T-cell (primary cell): Measurements from ENCODE around the gene DHX35. TPM values are rescaled to one million over a fixed set of nuclear protein-coding genes. Genes with fewer than 3 reads are reported as not detected.

Experiments
- ATAC-seq, 4 experiments: fragments of 200-7000 bp in 3 of 4; fragments of 150-1000 bp in 1 of 4; cut with Tn5 transposase; replicated peaks in 1 of 4; 1 replicate in 3 of 4; 2 replicates in 1 of 4; pipeline ENCODE4 v1.10.0; 2021; ENCODE audit warnings: moderate library complexity in 3 of 4, mild to moderate bottlenecking in 2 of 4, moderate number of reproducible peaks in 1 of 4
- CTCF ChIA-PET, 2 donors: fragments of 300-600 bp; sonication (Branson Sonifier 250); formaldehyde crosslinking; loops; one replicate each; lab custom pipeline; 2022; ENCODE audit warnings: antibody characterized with exemption in 2 of 2; lab: Charles Lee
- POLR2A ChIA-PET, 2 donors: fragments of 300-600 bp; sonication (Branson Sonifier 250); formaldehyde crosslinking; loops; one replicate each; lab custom pipeline; 2022; ENCODE audit warnings: antibody characterized with exemption in 2 of 2; lab: Charles Lee
- DNase-seq, 35 experiments: peaks; one replicate each; pipeline versions ENCODE4 v3.0.0 to v3.0.0-alpha.2; 2013 to 2023
- H3K27ac ChIP-seq: one replicate; pipeline ENCODE4 v1.5.1; 2013; ENCODE audit warnings: low read length
- H3K27me3 ChIP-seq, 2 experiments: replicated peaks in 1 of 2; 1 replicate in 1 of 2; 2 replicates in 1 of 2; pipeline versions ENCODE4 v1.6.1 to v1.7.0; 2013; ENCODE audit warnings: low read length in 1 of 2, mixed read lengths in 1 of 2; ENCODE audit not compliant: control insufficient read depth in 2 of 2, insufficient read depth in 2 of 2; ENCODE audit errors: extremely low read depth in 1 of 2
- H3K36me3 ChIP-seq, 2 donors: 1 replicate in 1 of 2; 2 replicates in 1 of 2; pipeline versions ENCODE4 v1.6.1 to v1.7.0; 2013; ENCODE audit warnings: low read length in 1 of 2; ENCODE audit not compliant: control insufficient read depth in 2 of 2, insufficient read depth in 1 of 2; ENCODE audit errors: extremely low read depth in 1 of 2
- H3K4me1 ChIP-seq, 2 experiments: 1 replicate in 1 of 2; 2 replicates in 1 of 2; pipeline versions ENCODE4 v1.6.1 to v1.7.0; 2013; ENCODE audit warnings: low read length in 2 of 2, mixed read lengths in 1 of 2; ENCODE audit not compliant: insufficient read depth in 2 of 2, control insufficient read depth in 1 of 2; ENCODE audit errors: extremely low read depth in 1 of 2
- H3K4me3 ChIP-seq, 2 donors: 1 replicate in 1 of 2; 2 replicates in 1 of 2; pipeline versions ENCODE4 v1.5.1 to v1.7.0; 2013; ENCODE audit warnings: mild to moderate bottlenecking in 2 of 2, low read length in 1 of 2, moderate library complexity in 1 of 2; ENCODE audit not compliant: control insufficient read depth in 1 of 2; ENCODE audit errors: extremely low read depth in 1 of 2
- H3K9me3 ChIP-seq: 2 replicates; pipeline ENCODE4 v1.7.0; 2013
- H3K27ac Mint-ChIP-seq, 2 donors: one replicate each; pipeline ENCODE4 v1.8.0; 2020 to 2021; ENCODE audit warnings: mild to moderate bottlenecking in 2 of 2, mixed read lengths in 2 of 2
- H3K27me3 Mint-ChIP-seq, 2 donors: one replicate each; pipeline ENCODE4 v1.8.0; 2021 to 2022; ENCODE audit warnings: mixed read lengths in 2 of 2
- H3K36me3 Mint-ChIP-seq: one replicate; pipeline ENCODE4 v1.8.0; 2021; ENCODE audit warnings: mixed read lengths
- H3K4me1 Mint-ChIP-seq, 3 donors: one replicate each; pipeline ENCODE4 v1.8.0; 2020 to 2022; ENCODE audit warnings: mixed read lengths in 3 of 3, mild to moderate bottlenecking in 1 of 3
- H3K4me3 Mint-ChIP-seq, 3 donors: one replicate each; pipeline ENCODE4 v1.8.0; 2020 to 2022; ENCODE audit warnings: mild to moderate bottlenecking in 3 of 3, mixed read lengths in 3 of 3, moderate library complexity in 3 of 3
- H3K9me3 Mint-ChIP-seq, 3 donors: one replicate each; pipeline ENCODE4 v1.8.0; 2020 to 2022; ENCODE audit warnings: mixed read lengths in 3 of 3
- WGBS: methylation state at CpG from one replicate; pipeline ENCODE4 v1.1.5; 2013; ENCODE audit warnings: missing lambda C conversion rate; ENCODE audit not compliant: insufficient coverage; 5-methylcytosine and 5-hydroxymethylcytosine counted together
- total RNA-seq, 35 experiments: library from RNA in 6 of 35; stranded (reverse) in 6 of 35; fragments of 120-200 nt in 1 of 35; gene quantifications; one replicate each; pipeline versions ENCODE4 v1.2.1 to v1.2.4 and lab custom pipeline; 2013 to 2026

The DHX35 gene
- total RNA-seq (10 to 100 TPM in 3 of 5 donors, 1 to 10 TPM in 2; 8.6 to 11.5 (median 11.2) TPM), total RNA-seq (lab: John Stamatoyannopoulos, UW) (12.0 to 31.8 (median 22.4) reads per million in 29 experiments)
- 13.1 TPM for total RNA-seq (2013)

GRCh38 chr20:38962044-38962927, at the start of gene DHX35:
DHX35 (plus strand) TSS chr20:38962344; CDS start chr20:38962368, 24 bp downstream.
- peaks cover 0 to 7% of the 10 kb centered on the region in 2 donors for H3K36me3 ChIP-seq
- ChIA-PET CTCF (interaction anchor here (0.5 to 2.9 kb wide), 10 partner anchors 33 to 1674 kb away, joined by 3 to 16 read pairs (median 3); partner anchors contain the start of genes ACTR5 (in 1 of the 2) and FAM83D (in 1 of the 2)), POLR2A (interaction anchor here (0.6 to 0.8 kb wide), 3 partner anchors 10 to 471 kb away, joined by 3 to 10 read pairs (median 3); no protein-coding TSS in a partner anchor)
- no peaks in the 10 kb centered on the region for H3K9me3 ChIP-seq
- peak within 1 kb of the TSS; percentile 74 to 99 for H3K4me3 ChIP-seq
- H3K4me1 ChIP-seq = peaks cover 12 to 15% of the 10 kb centered on the region in 2 experiments
- peak within 1 kb of the TSS; percentile 58 for H3K27ac ChIP-seq
- peaks cover 17% of the 10 kb centered on the region for H3K36me3 Mint-ChIP-seq
- H3K4me1 Mint-ChIP-seq = peaks cover 26 to 36% (median 33%) of the 10 kb centered on the region in 3 donors
- under 1% methylated on average over 70 of the region's 70 CpGs for WGBS
- ATAC-seq (peak; percentile 97 to 100 (median 99)), DNase-seq (peak; percentile 97 to 100 (median 99))
- no peaks in the 10 kb centered on the region for H3K27me3 Mint-ChIP-seq
- no peaks in the 10 kb centered on the region for H3K9me3 Mint-ChIP-seq
- H3K27ac Mint-ChIP-seq = peak within 1 kb of the TSS; percentile 95
- no peaks in the 10 kb centered on the region for H3K27me3 ChIP-seq
- H3K4me3 Mint-ChIP-seq = peak within 1 kb of the TSS; percentile 89 to 98 (median 92)

GRCh38 chr20:38915355-38915754, 46.8 kb upstream of the DHX35 start:
- Histone ChIP-seq H3K4me1 (no peaks in the 10 kb centered on the region), H3K27ac (no peak overlapping the region), H3K36me3 (peaks cover 7 to 66% of the 10 kb centered on the region in 2 donors), H3K27me3 (no peaks in the 10 kb centered on the region), H3K9me3 (no peaks in the 10 kb centered on the region), H3K4me3 (no peak overlapping the region)
- CTCF ChIA-PET = no interaction called here
- 92% methylated on average over 3 of the region's 7 CpGs for WGBS
- no peak for ATAC-seq
- no peaks in the 10 kb centered on the region for H3K27me3 Mint-ChIP-seq
- no peak overlapping the region for H3K27ac Mint-ChIP-seq
- POLR2A ChIA-PET = no interaction called here
- H3K4me1 Mint-ChIP-seq = no peaks in the 10 kb centered on the region
- H3K36me3 Mint-ChIP-seq = peaks cover 31% of the 10 kb centered on the region
- DNase-seq = no peak
- H3K4me3 Mint-ChIP-seq = no peak overlapping the region
- H3K9me3 Mint-ChIP-seq = no peaks in the 10 kb centered on the region

- H3K36me3 ChIP-seq = peaks cover 7 to 66% of the 10 kb centered on the region in 2 donors
- H3K36me3 Mint-ChIP-seq = peaks cover 28% of the 10 kb centered on the region
These were observed 44.5 kb upstream of the DHX35 start for GRCh38 chr20:38917657-38918056.

GRCh38 chr20:38918172-38918571, 44.0 kb upstream of the DHX35 start:
- Histone ChIP-seq H3K36me3 (peaks cover 7 to 68% of the 10 kb centered on the region in 2 donors), H3K27me3 (no peaks in the 10 kb centered on the region), H3K4me1 (no peaks in the 10 kb centered on the region), H3K4me3 (no peak overlapping the region), H3K27ac (no peak overlapping the region), H3K9me3 (no peaks in the 10 kb centered on the region)
- Mint-ChIP-seq H3K4me1 (no peaks in the 10 kb centered on the region), H3K4me3 (no peak overlapping the region), H3K36me3 (peaks cover 28% of the 10 kb centered on the region), H3K27me3 (no peaks in the 10 kb centered on the region), H3K27ac (no peak overlapping the region), H3K9me3 (no peaks in the 10 kb centered on the region)
- ATAC-seq = no peak
- POLR2A ChIA-PET = no interaction called here
- DNase-seq = no peak
- WGBS = 95% methylated on average over 11 of the region's 19 CpGs
- CTCF ChIA-PET = interaction anchor here in 1 of 2 donors (0.6 kb wide), 1 partner anchor 76 kb away, joined by 7 read pairs; no protein-coding TSS in a partner anchor

More at GRCh38 chr20:38917657-38918056, 44.5 kb upstream of the DHX35 start:
- no peak overlapping the region for H3K27ac Mint-ChIP-seq
- no peak overlapping the region for H3K27ac ChIP-seq
- no peaks in the 10 kb centered on the region for H3K4me1 Mint-ChIP-seq
- H3K4me3 Mint-ChIP-seq = no peak overlapping the region
- H3K27me3 ChIP-seq = no peaks in the 10 kb centered on the region
- WGBS = 100% methylated on average over 3 of the region's 4 CpGs
- CTCF ChIA-PET = interaction anchor here in 1 of 2 donors (0.7 kb wide), 1 partner anchor 288 kb away, joined by 3 read pairs; no protein-coding TSS in a partner anchor
- no peaks in the 10 kb centered on the region for H3K27me3 Mint-ChIP-seq
- no peak overlapping the region for H3K4me3 ChIP-seq
- H3K4me1 ChIP-seq = no peaks in the 10 kb centered on the region
- ATAC-seq (no peak), DNase-seq (no peak)
- H3K9me3 Mint-ChIP-seq = no peaks in the 10 kb centered on the region
- POLR2A ChIA-PET = no interaction called here
- H3K9me3 ChIP-seq = no peaks in the 10 kb centered on the region

- no peaks in the 10 kb centered on the region for H3K27me3 Mint-ChIP-seq
- CTCF ChIA-PET = no interaction called here
- Histone ChIP-seq H3K4me1 (no peaks in the 10 kb centered on the region), H3K4me3 (no peak overlapping the region), H3K27me3 (no peaks in the 10 kb centered on the region), H3K9me3 (no peaks in the 10 kb centered on the region), H3K27ac (no peak overlapping the region), H3K36me3 (peaks cover 5 to 56% of the 10 kb centered on the region in 2 donors)
- H3K9me3 Mint-ChIP-seq = no peaks in the 10 kb centered on the region
- no peaks in the 10 kb centered on the region for H3K4me1 Mint-ChIP-seq
- H3K36me3 Mint-ChIP-seq = peaks cover 24% of the 10 kb centered on the region
- DNase-seq (no peak), ATAC-seq (no peak)
- POLR2A ChIA-PET = no interaction called here
- WGBS = 93% methylated on average over 3 of the region's 7 CpGs
- no peak overlapping the region for H3K4me3 Mint-ChIP-seq
- no peak overlapping the region for H3K27ac Mint-ChIP-seq
These were observed 42.5 kb upstream of the DHX35 start for GRCh38 chr20:38919683-38920082.

GRCh38 chr20:38920411-38920810, 41.7 kb upstream of the DHX35 start:
- no peaks in the 10 kb centered on the region for H3K9me3 Mint-ChIP-seq
- 100% methylated on average over 1 of the region's 3 CpGs for WGBS

More at GRCh38 chr20:38920411-38920810, 41.7 kb upstream of the DHX35 start:
- DNase-seq = no peak
- no peak for ATAC-seq
- Mint-ChIP-seq H3K4me1 (peaks cover 0 to 7% (median 4%) of the 10 kb centered on the region in 3 donors), H3K36me3 (peaks cover 19% of the 10 kb centered on the region), H3K27ac (no peak overlapping the region), H3K4me3 (no peak overlapping the region), H3K27me3 (no peaks in the 10 kb centered on the region)
- ChIA-PET POLR2A (no interaction called here), CTCF (no interaction called here)
- peaks cover under 1 to 50% of the 10 kb centered on the region in 2 donors for H3K36me3 ChIP-seq
- no peak overlapping the region for H3K4me3 ChIP-seq
- H3K9me3 ChIP-seq = no peaks in the 10 kb centered on the region
- H3K4me1 ChIP-seq = no peaks in the 10 kb centered on the region
- H3K27ac ChIP-seq = no peak overlapping the region
- no peaks in the 10 kb centered on the region for H3K27me3 ChIP-seq
